ENCODE data around the gene KCNQ1OT1. TPM values are rescaled to one million over a fixed set of nuclear protein-coding genes. Genes with fewer than 3 reads are reported as not detected.

Gene KCNQ1OT1
- total RNA-seq, 1 experiment from 2014 or later, result 2.4 TPM

GRCh38 chr11:2748814-2749554, 49.2 kb upstream of the KCNQ1OT1 start:
- ATAC-seq, result no peak
- ChIA-PET CTCF (no interaction called here), POLR2A (no interaction called here)
- H3K4me1 Mint-ChIP-seq, result no peaks in the 10 kb centered on the region
- H3K36me3 Mint-ChIP-seq, result no peaks in the 10 kb centered on the region
- H3K4me3 Mint-ChIP-seq, result no peak overlapping the region
- no peak for DNase-seq (ENCODE audit: low spot score)
- peaks cover 94% of the 10 kb centered on the region for H3K27me3 Mint-ChIP-seq (ENCODE audit: low read depth)
- no peak for TF ChIP-seq TEAD1 (CRISPR knock-in tag; IDR thresholded peaks at IDR 0.05)
- TF ChIP-seq ERG (CRISPR knock-in tag; IDR thresholded peaks at IDR 0.05), result no peak
- TF ChIP-seq IRF1 (CRISPR knock-in tag; IDR thresholded peaks at IDR 0.05), result no peak
- no peak for TF ChIP-seq AR (CRISPR knock-in tag; IDR thresholded peaks at IDR 0.05)
- TF ChIP-seq ELF4 (CRISPR knock-in tag; IDR thresholded peaks at IDR 0.05; ENCODE audit: low read depth), result no peak
- TF ChIP-seq E2F1 (CRISPR knock-in tag; IDR thresholded peaks at IDR 0.05), result no peak
- H3K9me3 Mint-ChIP-seq, result peaks cover 3% of the 10 kb centered on the region
- H3K27ac Mint-ChIP-seq, result no peak overlapping the region

GRCh38 chr11:2748061-2748813, 48.4 kb upstream of the KCNQ1OT1 start:
- no peak for ATAC-seq
- no peak overlapping the region for H3K4me3 Mint-ChIP-seq
- no peaks in the 10 kb centered on the region for H3K36me3 Mint-ChIP-seq
- peaks cover 89% of the 10 kb centered on the region for H3K27me3 Mint-ChIP-seq (ENCODE audit: low read depth)
- no peak overlapping the region for H3K27ac Mint-ChIP-seq
- H3K9me3 Mint-ChIP-seq, result no peaks in the 10 kb centered on the region
- CTCF ChIA-PET, result no interaction called here
- no peak for DNase-seq (ENCODE audit: low spot score)
- POLR2A ChIA-PET, result no interaction called here
- H3K4me1 Mint-ChIP-seq, result no peaks in the 10 kb centered on the region
- TF ChIP-seq STAT6 (CRISPR knock-in tag; conservative IDR thresholded peaks at IDR 0.05; ENCODE audit: low read depth) (no peak), CDX4 (CRISPR knock-in tag; IDR thresholded peaks at IDR 0.05; ENCODE audit: borderline replicate concordance) (no peak), ZNF425 (CRISPR knock-in tag; conservative IDR thresholded peaks at IDR 0.05) (no peak), AR (CRISPR knock-in tag; IDR thresholded peaks at IDR 0.05) (no peak), EMX1 (CRISPR knock-in tag; IDR thresholded peaks at IDR 0.05) (no peak), PREB (CRISPR knock-in tag; IDR thresholded peaks at IDR 0.05; ENCODE audit: borderline replicate concordance) (no peak), CREM (CRISPR knock-in tag; IDR thresholded peaks at IDR 0.05) (no peak), FOXK1 (CRISPR knock-in tag; IDR thresholded peaks at IDR 0.05) (no peak), ATF3 (CRISPR knock-in tag; conservative IDR thresholded peaks at IDR 0.05) (no peak)
